ENCODE measurements around the gene ANO1. TPM values are rescaled to one million over a fixed set of nuclear protein-coding genes. Genes with fewer than 3 reads are reported as not detected.

The ANO1 gene
- total RNA-seq, 4 donors from 2014 or later = 6.8 to 72.6 (median 36.2) TPM

DNA sequence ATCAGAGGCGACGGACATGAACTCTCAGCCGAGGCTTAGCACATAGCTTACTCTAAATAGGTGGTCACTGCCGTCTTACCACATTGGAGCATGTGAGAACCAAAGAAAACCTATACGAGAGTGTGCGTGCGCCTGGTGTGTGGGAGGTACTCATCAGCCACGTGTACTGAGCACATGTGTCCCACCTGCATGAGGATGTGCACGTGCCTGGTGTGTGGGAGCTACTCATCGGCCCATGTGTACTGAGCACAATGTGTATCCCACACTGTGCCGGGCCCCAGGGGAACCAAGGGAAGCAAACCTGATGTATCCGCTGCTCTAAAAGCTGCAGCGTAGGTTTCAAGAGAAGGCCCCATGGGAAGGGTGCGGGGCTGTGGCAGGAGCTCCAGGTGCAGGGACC, 56.4 kb downstream of the ANO1 start:
- intact Hi-C loops (cut with DNase I; ENCODE audit: low total_unique reads) = no loop called here
- no peaks in the 10 kb centered on the region for H3K27me3 ChIP-seq

DNA sequence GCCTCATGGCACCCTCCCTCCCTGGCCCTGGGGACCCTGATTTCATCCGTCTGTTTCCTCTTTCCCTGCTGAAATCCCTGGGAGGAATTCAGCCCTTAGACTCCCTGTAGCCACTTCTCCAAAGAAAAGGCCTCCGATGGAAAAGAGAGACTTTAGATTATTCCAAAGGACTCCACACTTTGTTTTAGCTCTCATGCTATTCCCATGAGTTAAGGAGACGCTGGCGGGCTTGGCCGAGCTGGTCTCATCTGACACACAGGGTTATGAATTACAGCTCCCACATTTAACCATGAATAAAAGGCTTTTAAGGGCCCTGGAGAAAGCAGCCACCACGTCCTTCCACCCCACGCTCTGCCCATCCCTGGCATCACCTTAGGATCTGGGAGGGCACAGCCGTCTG, 57.0 kb downstream of the ANO1 start:
- H3K4me3 ChIP-seq = peak overlapping the region in 1 of 2 donors; percentile 20
- H3K9me3 ChIP-seq = no peaks in the 10 kb centered on the region
- H3K27me3 ChIP-seq = no peaks in the 10 kb centered on the region
- no peaks in the 10 kb centered on the region for H3K36me3 ChIP-seq
- H3K4me1 ChIP-seq = no peaks in the 10 kb centered on the region
- H3K27ac ChIP-seq = peak overlapping the region; percentile 75 to 83
- DNase-seq = peak; percentile 31 to 58
- intact Hi-C loops (cut with DNase I; ENCODE audit: low total_unique reads) = no loop called here
- TF ChIP-seq POLR2A (IDR thresholded peaks at IDR 0.05) = no peak
- TF ChIP-seq, protein P1, sequence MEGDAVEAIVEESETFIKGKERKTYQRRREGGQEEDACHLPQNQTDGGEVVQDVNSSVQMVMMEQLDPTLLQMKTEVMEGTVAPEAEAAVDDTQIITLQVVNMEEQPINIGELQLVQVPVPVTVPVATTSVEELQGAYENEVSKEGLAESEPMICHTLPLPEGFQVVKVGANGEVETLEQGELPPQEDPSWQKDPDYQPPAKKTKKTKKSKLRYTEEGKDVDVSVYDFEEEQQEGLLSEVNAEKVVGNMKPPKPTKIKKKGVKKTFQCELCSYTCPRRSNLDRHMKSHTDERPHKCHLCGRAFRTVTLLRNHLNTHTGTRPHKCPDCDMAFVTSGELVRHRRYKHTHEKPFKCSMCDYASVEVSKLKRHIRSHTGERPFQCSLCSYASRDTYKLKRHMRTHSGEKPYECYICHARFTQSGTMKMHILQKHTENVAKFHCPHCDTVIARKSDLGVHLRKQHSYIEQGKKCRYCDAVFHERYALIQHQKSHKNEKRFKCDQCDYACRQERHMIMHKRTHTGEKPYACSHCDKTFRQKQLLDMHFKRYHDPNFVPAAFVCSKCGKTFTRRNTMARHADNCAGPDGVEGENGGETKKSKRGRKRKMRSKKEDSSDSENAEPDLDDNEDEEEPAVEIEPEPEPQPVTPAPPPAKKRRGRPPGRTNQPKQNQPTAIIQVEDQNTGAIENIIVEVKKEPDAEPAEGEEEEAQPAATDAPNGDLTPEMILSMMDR (IDR thresholded peaks at IDR 0.05) = no peak

More for the DNA sequence above, 56.4 kb downstream of the ANO1 start:
- H3K9me3 ChIP-seq = no peaks in the 10 kb centered on the region
- H3K36me3 ChIP-seq = no peaks in the 10 kb centered on the region
- TF ChIP-seq, protein P1 (IDR thresholded peaks at IDR 0.05) = no peak
- no peak for TF ChIP-seq POLR2A (IDR thresholded peaks at IDR 0.05)
- H3K27ac ChIP-seq = peak overlapping the region; percentile 75 to 83
- DNase-seq = peak in 1 of 2 donors; percentile 57
- H3K4me3 ChIP-seq = no peak overlapping the region
- H3K4me1 ChIP-seq = no peaks in the 10 kb centered on the region

DNA sequence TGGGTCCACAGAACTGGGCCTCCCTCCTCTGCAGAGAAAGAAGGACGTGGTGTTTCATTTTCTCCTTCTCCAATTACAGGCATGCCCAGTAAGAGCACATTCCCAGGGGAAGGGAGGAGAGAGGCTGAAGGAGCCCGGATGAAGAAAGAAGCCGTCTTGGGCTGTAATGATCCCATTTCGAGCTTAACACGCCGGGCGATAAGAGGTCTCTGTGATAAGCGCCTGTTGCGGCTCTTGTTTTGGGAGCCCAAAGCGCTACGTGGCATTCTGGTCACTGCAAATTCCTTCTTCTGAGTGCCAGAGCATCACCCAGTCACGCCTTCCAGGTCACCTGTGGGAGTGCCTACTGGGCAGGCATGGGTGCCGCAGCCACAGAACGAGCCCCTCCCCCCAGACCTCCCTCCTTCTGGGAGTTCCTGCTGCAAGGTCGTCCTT, 57.5 kb downstream of the ANO1 start:
- intact Hi-C loops (cut with DNase I; ENCODE audit: low total_unique reads) = no loop called here
- H3K27me3 ChIP-seq = no peaks in the 10 kb centered on the region
- H3K27ac ChIP-seq = peak overlapping the region; percentile 75 to 83
- peak overlapping the region in 1 of 2 donors; percentile 20 for H3K4me3 ChIP-seq
- H3K9me3 ChIP-seq = no peaks in the 10 kb centered on the region
- DNase-seq = peak in 1 of 2 donors; percentile 22
- H3K36me3 ChIP-seq = no peaks in the 10 kb centered on the region
- no peak for TF ChIP-seq POLR2A (IDR thresholded peaks at IDR 0.05)
- TF ChIP-seq, protein P1 (IDR thresholded peaks at IDR 0.05) = no peak
- H3K4me1 ChIP-seq = no peaks in the 10 kb centered on the region

DNA sequence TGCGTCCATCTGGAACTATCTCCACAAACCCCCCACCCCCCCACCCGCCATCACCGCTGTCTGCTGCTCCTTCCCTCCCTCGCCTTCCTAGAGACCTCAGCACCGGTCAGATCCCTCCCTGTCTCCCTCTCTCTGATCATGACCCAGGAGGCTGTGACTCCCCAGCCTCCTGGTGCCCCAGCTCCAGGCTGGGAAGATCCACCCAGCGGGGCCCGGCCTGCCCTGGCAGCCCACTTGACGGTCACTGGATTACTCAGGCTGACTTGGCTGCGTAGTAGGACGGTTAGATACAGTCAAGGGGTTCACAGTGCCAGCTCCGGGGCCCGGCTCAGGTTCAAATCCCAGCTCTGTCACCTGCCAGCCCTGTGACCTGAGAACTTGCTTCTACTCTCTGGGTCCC, 59.3 kb downstream of the ANO1 start:
- TF ChIP-seq, protein P1 (IDR thresholded peaks at IDR 0.05) = no peak
- TF ChIP-seq POLR2A (IDR thresholded peaks at IDR 0.05) = no peak
- Histone ChIP-seq H3K36me3 (no peaks in the 10 kb centered on the region), H3K27me3 (no peaks in the 10 kb centered on the region), H3K9me3 (no peaks in the 10 kb centered on the region), H3K4me1 (no peaks in the 10 kb centered on the region), H3K4me3 (no peak overlapping the region), H3K27ac (no peak overlapping the region)
- intact Hi-C loops (cut with DNase I; ENCODE audit: low total_unique reads) = no loop called here
- no peak for DNase-seq

DNA sequence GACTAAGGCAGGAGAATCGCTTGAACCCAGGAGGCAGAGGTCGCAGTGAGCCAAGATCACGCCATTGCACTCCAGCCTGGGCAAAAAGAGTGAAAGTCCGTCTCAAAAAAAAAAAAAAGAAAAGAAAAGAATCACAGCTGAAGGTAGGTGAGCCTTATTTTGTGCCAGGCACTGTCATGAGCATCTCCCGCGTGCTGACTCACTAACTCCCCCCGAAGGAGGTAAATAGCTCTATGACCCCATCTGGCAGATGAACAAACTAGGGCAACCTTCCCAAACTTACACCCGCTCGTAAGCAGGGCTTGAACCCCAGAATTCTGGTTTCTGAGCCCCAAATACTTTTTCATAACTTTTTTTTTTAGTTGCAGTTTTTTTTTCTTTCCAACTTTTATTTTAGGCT, 60.3 kb downstream of the ANO1 start:
- intact Hi-C loops (cut with DNase I; ENCODE audit: low total_unique reads) = no loop called here
- Histone ChIP-seq H3K4me1 (no peaks in the 10 kb centered on the region), H3K27ac (no peak overlapping the region), H3K4me3 (no peak overlapping the region), H3K27me3 (no peaks in the 10 kb centered on the region), H3K9me3 (no peaks in the 10 kb centered on the region), H3K36me3 (no peaks in the 10 kb centered on the region)
- TF ChIP-seq POLR2A (IDR thresholded peaks at IDR 0.05) = no peak
- TF ChIP-seq, protein P1 (IDR thresholded peaks at IDR 0.05) = no peak
- no peak for DNase-seq

Data from uterus (tissue), 4 donors.